HG03103 (cell line): ENCODE data around the gene CYP2D6.

Source experiments
- ATAC-seq: cut with Tn5 transposase; IDR thresholded peaks from one replicate; pipeline ENCODE4 v1.9.1; 2021; ENCODE audit warnings: low read depth; ENCODE audit not compliant: unreplicated experiment

The CYP2D6 gene

GRCh38 chr22:42091455-42091782, 39.2 kb downstream of the CYP2D6 start:
- ATAC-seq, result no peak

DNA sequence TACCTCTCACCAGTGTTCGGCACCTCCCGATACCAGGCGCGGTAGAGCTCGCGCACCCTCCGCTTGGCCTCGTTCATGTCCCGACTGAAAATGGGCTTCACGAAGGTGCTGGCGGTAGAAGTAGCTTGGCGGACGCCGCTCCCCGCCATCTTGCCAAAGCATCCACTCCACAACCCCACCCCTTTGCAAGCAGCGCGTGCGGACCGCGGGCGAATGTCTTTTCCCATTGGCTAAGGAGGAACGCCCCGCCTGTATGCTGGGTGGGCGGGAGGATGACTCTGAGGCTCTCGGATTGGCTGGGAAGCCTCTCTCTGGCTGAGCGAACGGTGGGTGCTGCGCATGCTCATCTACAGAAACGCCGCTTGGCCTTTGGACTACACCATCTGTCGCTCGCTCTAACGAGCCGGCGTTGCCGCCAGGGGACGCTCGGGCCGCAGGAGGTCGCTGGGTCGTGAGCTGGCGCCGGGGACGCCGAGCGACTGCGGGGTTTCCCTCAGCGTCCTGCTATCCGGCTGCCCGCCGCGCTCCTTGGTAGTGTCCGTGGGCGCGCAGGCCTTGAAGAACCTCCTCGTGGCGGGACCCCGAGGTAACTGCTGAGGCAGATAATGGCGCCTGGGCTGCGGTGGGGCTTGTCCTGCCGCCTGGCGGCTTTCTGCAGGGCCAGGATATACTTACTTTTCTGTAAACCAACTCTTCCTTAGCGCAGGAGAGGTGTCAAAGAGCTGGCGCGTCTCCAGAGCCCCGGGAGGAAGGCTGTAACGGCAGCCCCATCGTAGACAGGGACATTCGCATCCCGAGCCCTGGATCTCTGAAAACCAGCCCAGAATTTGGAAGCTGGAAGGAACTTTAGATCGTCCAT, 39.8 kb downstream of the CYP2D6 start, which contains the start of gene NDUFA6:
Gene NDUFA6 (minus strand): TSS at position 177 of the 859 bp plus-strand sequence. CDS start 28 bp downstream, at position 149.
- ATAC-seq, result peak; percentile 95

- ATAC-seq, result no peak
These were observed 44.6 kb downstream of the CYP2D6 start for GRCh38 chr22:42086051-42086450.

DNA sequence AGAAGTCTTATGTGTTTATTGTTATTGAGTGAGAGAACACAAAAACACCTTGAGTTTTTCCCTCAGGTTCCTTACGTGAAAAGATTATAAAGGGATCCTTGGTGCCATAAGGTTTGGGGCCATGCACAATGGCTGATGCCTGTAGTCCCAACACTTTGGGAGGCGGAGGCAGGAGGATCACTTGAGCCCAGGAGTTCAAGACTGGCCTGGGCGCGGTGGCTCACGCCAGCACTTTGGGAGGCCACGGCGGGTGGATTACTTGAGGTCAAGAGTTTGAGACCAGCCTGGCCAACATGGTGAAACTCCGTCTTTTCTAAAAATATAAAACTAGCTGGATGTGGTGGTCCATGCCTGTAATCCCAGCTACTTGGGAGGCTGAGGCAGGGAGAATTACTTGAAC, 45.7 kb downstream of the CYP2D6 start:
- no peak for ATAC-seq

- no peak for ATAC-seq
These were observed 47.5 kb downstream of the CYP2D6 start for GRCh38 chr22:42083119-42083518.

DNA sequence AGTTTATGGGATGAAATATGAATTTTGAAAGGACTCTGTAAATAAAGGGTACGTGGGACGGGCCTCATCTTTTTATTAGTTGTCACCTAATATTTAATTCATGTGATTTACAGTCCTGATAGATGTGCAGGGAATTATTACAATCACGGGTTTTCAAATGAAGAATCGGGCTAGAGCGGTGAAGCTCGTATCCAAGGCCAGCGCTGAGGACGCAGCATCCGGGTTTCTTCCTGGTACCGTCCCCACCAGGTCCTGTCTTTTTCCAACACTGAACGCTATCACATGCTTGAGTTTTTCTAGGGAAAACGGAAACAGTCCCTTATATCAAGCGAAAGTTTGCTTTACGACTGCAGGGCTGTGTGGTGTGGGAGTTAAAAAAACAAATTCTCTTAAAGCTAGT, 50.3 kb downstream of the CYP2D6 start:
- no peak for ATAC-seq

DNA sequence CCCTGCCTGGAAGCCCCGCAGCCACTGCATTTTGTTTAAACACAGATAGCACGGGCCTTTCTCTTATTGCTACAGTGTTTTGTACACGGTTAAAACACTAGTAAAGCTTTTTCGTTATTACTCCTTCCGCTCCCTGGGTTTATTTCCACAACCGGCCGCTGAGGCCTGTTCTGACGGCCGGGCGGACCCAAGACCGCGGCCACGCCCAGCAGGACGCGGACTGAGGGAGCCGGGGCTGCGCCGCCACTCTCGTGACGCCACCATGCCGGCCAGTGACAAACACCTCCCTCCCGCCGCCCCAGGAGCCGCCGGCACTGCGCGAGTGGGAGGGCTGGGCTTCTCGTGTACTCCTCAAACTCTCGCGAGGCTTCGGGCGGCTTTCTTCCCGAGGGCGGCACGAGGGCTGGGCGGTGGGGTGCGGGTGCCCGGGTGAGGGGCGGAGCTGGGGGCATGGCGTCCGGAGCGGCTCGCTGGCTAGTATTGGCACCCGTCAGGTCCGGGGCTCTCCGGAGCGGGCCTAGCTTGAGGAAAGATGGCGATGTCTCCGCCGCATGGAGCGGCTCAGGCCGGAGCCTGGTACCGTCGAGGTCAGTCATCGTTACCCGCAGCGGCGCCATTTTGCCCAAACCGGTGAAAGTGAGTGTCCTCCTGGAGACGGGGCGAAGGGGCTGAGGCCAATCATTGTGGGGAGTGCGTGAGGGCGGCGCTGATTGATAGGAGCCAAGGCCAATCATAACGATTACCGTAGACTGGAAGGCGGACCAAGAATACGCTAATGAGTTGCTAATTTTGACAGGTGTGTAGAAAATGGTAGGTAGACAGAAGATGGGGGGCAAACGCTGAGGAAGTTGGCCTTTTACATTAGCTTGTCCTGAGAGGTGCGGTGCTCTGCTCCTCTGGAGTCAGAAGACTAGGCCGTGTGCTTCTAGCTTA, 51.0 kb downstream of the CYP2D6 start, which contains the start of gene SMDT1:
Gene SMDT1 (plus strand): TSS at position 382 of the 933 bp plus-strand sequence. CDS start 69 bp downstream, at position 451.
- ATAC-seq, result peak; percentile 72

DNA sequence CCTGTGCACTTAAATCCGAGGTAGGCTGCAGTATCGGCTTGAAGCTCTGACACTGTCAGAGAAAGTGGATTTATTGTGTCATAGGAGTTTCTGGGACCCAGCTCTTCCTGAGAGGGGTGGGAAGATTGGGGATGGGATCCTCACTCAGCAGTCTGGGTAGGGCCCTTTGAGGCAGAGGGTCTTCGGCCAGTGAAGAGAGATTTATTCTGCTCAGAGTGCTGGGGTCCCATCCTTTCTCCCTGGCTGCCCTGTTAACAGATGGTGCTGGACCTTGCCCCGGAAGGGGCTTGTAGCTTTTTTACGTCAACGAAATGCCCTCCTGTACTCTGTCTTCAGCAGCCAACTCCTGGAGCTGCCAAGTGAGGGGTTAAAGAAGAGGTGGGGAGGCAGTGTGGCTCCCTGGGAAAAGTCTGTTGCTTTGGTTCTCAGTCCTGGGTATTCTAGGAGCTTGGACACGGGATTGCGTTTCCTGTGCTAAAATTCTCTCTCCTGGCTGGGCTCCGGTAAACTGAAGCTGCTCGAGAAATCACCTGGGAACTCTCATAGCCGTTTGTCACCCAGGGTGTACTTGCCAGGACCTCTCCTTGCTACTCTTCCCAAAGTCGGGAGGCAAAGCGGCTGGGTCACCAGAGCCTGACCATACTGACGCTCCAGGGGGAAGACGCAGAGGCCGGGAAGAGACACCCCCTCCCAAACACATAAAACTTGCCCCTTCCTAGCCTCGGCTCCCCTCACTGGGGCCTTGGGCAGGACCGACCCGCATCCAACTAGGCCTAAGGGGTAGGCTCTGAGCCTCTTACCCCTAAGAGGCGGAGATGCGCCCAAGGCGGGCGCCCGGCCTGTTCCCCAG, 51.9 kb downstream of the CYP2D6 start:
- ATAC-seq, result no peak

- ATAC-seq, result no peak
These were observed 53.0 kb downstream of the CYP2D6 start for GRCh38 chr22:42077486-42078125.

GRCh38 chr22:42076764-42077485, 53.7 kb downstream of the CYP2D6 start:
- ATAC-seq, result no peak
